Neural cell (in vitro differentiated cells): ENCODE measurements around the gene CRADD. TPM values are rescaled to one million over a fixed set of nuclear protein-coding genes. Genes with fewer than 3 reads are reported as not detected.

Source experiments
- H2AFZ ChIP-seq: fragments of 200-600, 300-800 bp; sonication (generic), shearing (Covaris generic); 2 replicates; pipeline ENCODE4 v1.6.0; 2014; ENCODE audit warnings: low read depth, mild to moderate bottlenecking, antibody characterized with exemption, low read length, moderate library complexity
- H3F3A ChIP-seq: fragments of 200-600 bp; shearing (Covaris generic); 2 replicates; pipeline ENCODE4 v1.6.1; 2016; ENCODE audit warnings: mild to moderate bottlenecking, moderate library complexity, mixed read lengths, antibody characterized with exemption, low read length; ENCODE audit not compliant: insufficient read depth, poor library complexity, severe bottlenecking
- H3K27ac ChIP-seq: fragments of 200-600, 300-800 bp; sonication (generic), shearing (Covaris generic); 2 replicates; pipeline ENCODE4 v1.5.1; 2014; ENCODE audit warnings: mild to moderate bottlenecking, low read length, moderate library complexity
- H3K27me3 ChIP-seq: fragments of 300-800, 200-600 bp; sonication (generic), shearing (Covaris generic); 2 replicates; pipeline ENCODE4 v1.6.0; 2014; ENCODE audit warnings: mild to moderate bottlenecking, low read depth, low read length, moderate library complexity; ENCODE audit not compliant: insufficient read depth
- H3K36me3 ChIP-seq: fragments of 300-800, 200-600 bp; sonication (generic), shearing (Covaris generic); 2 replicates; pipeline ENCODE4 v1.5.1; 2014; ENCODE audit warnings: mild to moderate bottlenecking, antibody characterized with exemption, low read length, moderate library complexity; ENCODE audit not compliant: insufficient read depth
- H3K4me2 ChIP-seq: fragments of 300-800, 200-600 bp; sonication (generic), shearing (Covaris generic); 2 replicates; pipeline ENCODE4 v1.6.0; 2014; ENCODE audit warnings: mild to moderate bottlenecking, low read length
- H3K4me3 ChIP-seq: fragments of 300-800, 200-600 bp; sonication (generic), shearing (Covaris generic); 2 replicates; pipeline ENCODE4 v1.5.1; 2014; ENCODE audit warnings: mild to moderate bottlenecking, low read length, moderate library complexity
- H3K79me2 ChIP-seq: fragments of 200-600 bp; shearing (Covaris generic); replicated peaks from 2 replicates; pipeline ENCODE4 v1.6.0; 2014; ENCODE audit warnings: mild to moderate bottlenecking, low read length, moderate library complexity; ENCODE audit not compliant: insufficient read depth
- H3K9ac ChIP-seq: fragments of 300-800, 200-600 bp; sonication (generic), shearing (Covaris generic); 2 replicates; pipeline ENCODE4 v1.6.1; 2016; ENCODE audit warnings: mild to moderate bottlenecking, low read length, mixed read lengths
- H3K9me2 ChIP-seq: fragments of 200-600 bp; shearing (Covaris generic); 2 replicates; pipeline ENCODE4 v1.6.1; 2016; ENCODE audit warnings: mild to moderate bottlenecking, low read length, mixed read lengths; ENCODE audit not compliant: insufficient read depth
- H3K9me3 ChIP-seq: fragments of 200-600, 300-800 bp; sonication (generic), shearing (Covaris generic); 2 replicates; pipeline ENCODE4 v1.6.1; 2016; ENCODE audit warnings: mild to moderate bottlenecking, mixed run types, low read length, moderate library complexity, mixed read lengths
- H4K20me1 ChIP-seq: fragments of 200-600 bp; shearing (Covaris generic); 2 replicates; pipeline ENCODE4 v1.6.1; 2016; ENCODE audit warnings: mild to moderate bottlenecking, mixed run types; ENCODE audit not compliant: insufficient read depth
- CTCF ChIP-seq: fragments of 450-650 bp; IDR thresholded peaks from 2 replicates; pipeline ENCODE4 v1.5.1; 2014; ENCODE audit warnings: antibody characterized with exemption, mild to moderate bottlenecking, moderate library complexity; ENCODE audit not compliant: poor library complexity, severe bottlenecking
- EP300 ChIP-seq: fragments of 450-650 bp; conservative IDR thresholded peaks from 2 replicates; pipeline ENCODE4 v1.6.1; 2014; ENCODE audit warnings: antibody characterized with exemption, mild to moderate bottlenecking, moderate library complexity; ENCODE audit not compliant: poor library complexity, severe bottlenecking
- EZH2 ChIP-seq: fragments of 200-600, 300-800 bp; shearing (Covaris generic), sonication (generic); IDR thresholded peaks from 2 replicates; pipeline ENCODE4 v1.6.1; 2014; ENCODE audit warnings: antibody characterized with exemption, low read length, borderline replicate concordance, mild to moderate bottlenecking; ENCODE audit not compliant: insufficient read depth, poor library complexity, severe bottlenecking
- MXI1 ChIP-seq: fragments of 450-650 bp; conservative IDR thresholded peaks from 2 replicates; pipeline ENCODE4 v1.6.1; 2014; ENCODE audit warnings: antibody characterized with exemption, mild to moderate bottlenecking; ENCODE audit not compliant: poor library complexity, severe bottlenecking
- POLR2AphosphoS5 ChIP-seq: IDR thresholded peaks from 2 replicates; pipeline ENCODE4 v1.6.1; 2012
- RAD21 ChIP-seq: fragments of 450-650 bp; conservative IDR thresholded peaks from 2 replicates; pipeline ENCODE4 v1.6.1; 2014; ENCODE audit warnings: antibody characterized with exemption, mild to moderate bottlenecking, moderate library complexity
- REST ChIP-seq: IDR thresholded peaks from 2 replicates; pipeline ENCODE4 v1.6.1; 2012; ENCODE audit warnings: borderline replicate concordance
- SMC3 ChIP-seq: fragments of 450-650 bp; conservative IDR thresholded peaks from 2 replicates; pipeline ENCODE4 v1.6.1; 2014; ENCODE audit warnings: antibody characterized with exemption, mild to moderate bottlenecking, moderate library complexity; ENCODE audit not compliant: poor library complexity
- TAF1 ChIP-seq: IDR thresholded peaks from 2 replicates; pipeline ENCODE4 v1.6.1; 2012; ENCODE audit warnings: low read depth
- polyA plus RNA-seq: library from polyadenylated mRNA; depleted of rRNA; stranded (reverse); fragments of >200 nt; gene quantifications from 2 replicates; pipeline ENCODE4 v1.2.3, GENCODE V29; 2014

The CRADD gene
- polyA plus RNA-seq, 1 donor from 2014 or later = 23.5 TPM

- Histone ChIP-seq H3K9me3 (no peaks in the 10 kb centered on the region), H3K9ac (no peak overlapping the region), H2AFZ (no peak overlapping the region), H3K4me3 (no peak overlapping the region), H3K79me2 (no peaks in the 10 kb centered on the region), H3K27me3 (no peaks in the 10 kb centered on the region), H3K36me3 (no peaks in the 10 kb centered on the region), H3K27ac (no peak overlapping the region), H3K4me2 (no peak overlapping the region), H3K9me2 (no peaks in the 10 kb centered on the region), H3F3A (no peaks in the 10 kb centered on the region), H4K20me1 (no peaks in the 10 kb centered on the region)
- TF ChIP-seq REST (no peak), CTCF (no peak), EZH2 (no peak), EP300 (no peak), POLR2AphosphoS5 (no peak), SMC3 (no peak), TAF1 (no peak), RAD21 (no peak), MXI1 (no peak)
Observed at GRCh38 chr12:93634416-93634815, 42.8 kb upstream of the CRADD start.

GRCh38 chr12:93636708-93637107 is 40.5 kb upstream of the CRADD start:
- Histone ChIP-seq H3K27ac (no peak overlapping the region), H3K79me2 (no peaks in the 10 kb centered on the region), H3K4me3 (no peak overlapping the region), H3K9me2 (no peaks in the 10 kb centered on the region), H2AFZ (no peak overlapping the region), H3F3A (no peaks in the 10 kb centered on the region), H3K27me3 (no peaks in the 10 kb centered on the region), H3K4me2 (no peak overlapping the region), H3K36me3 (no peaks in the 10 kb centered on the region), H3K9me3 (no peaks in the 10 kb centered on the region), H4K20me1 (no peaks in the 10 kb centered on the region), H3K9ac (no peak overlapping the region)
- TF ChIP-seq SMC3 (no peak), TAF1 (no peak), POLR2AphosphoS5 (no peak), CTCF (no peak), EP300 (no peak)
